ENCODE measurements around the gene ACSS1. TPM values are rescaled to one million over a fixed set of nuclear protein-coding genes. Genes with fewer than 3 reads are reported as not detected.

ACSS1 gene
- total RNA-seq, 5 donors from 2014 or later (not counting 1 experiment from before 2014, with no cell fraction given): 39.1 to 59.6 (median 57.7) TPM

GRCh38 chr20:25076731-25077609 lies 19.0 kb upstream of the ACSS1 start:
- ChIA-PET POLR2A (no interaction called here), CTCF (interaction anchor here in 1 of 2 donors (0.6 kb wide), 1 partner anchor 102 kb away, joined by 3 read pairs; no protein-coding TSS in a partner anchor)
- 49% methylated on average over 8 of the region's 14 CpGs for WGBS (ENCODE audit: insufficient coverage)
- ATAC-seq (replicated peaks in 1 of 4) (peak in 2 of 4 experiments; percentile 49 to 50), DNase-seq (peak in 1 of 35 experiments; percentile 38)
- Histone ChIP-seq H3K9me3 (no peaks in the 10 kb centered on the region), H3K27ac (ENCODE audit: low read length) (no peak overlapping the region), H3K36me3 (ENCODE audit: control insufficient read depth in 2 of 2, extremely low read depth in 1 of 2, insufficient read depth in 1 of 2, low read length in 1 of 2) (no peaks in the 10 kb centered on the region), H3K4me1 (ENCODE audit: control insufficient read depth in 1 of 2, extremely low read depth in 1 of 2, insufficient read depth in 2 of 2, low read length in 2 of 2) (peaks cover 0 to 16% of the 10 kb centered on the region in 2 experiments), H3K4me3 (ENCODE audit: control insufficient read depth in 1 of 2, extremely low read depth in 1 of 2, low read length in 1 of 2) (no peak overlapping the region), H3K27me3 (replicated peaks in 1 of 2; ENCODE audit: control insufficient read depth in 2 of 2, extremely low read depth in 1 of 2, insufficient read depth in 2 of 2, low read length in 1 of 2) (peaks cover 9 to 52% of the 10 kb centered on the region in 2 experiments)
- Mint-ChIP-seq H3K9me3 (no peaks in the 10 kb centered on the region), H3K4me3 (no peak overlapping the region), H3K27me3 (peaks cover 67 to 68% of the 10 kb centered on the region in 2 donors), H3K4me1 (peaks cover 11 to 18% (median 13%) of the 10 kb centered on the region in 3 donors), H3K36me3 (no peaks in the 10 kb centered on the region), H3K27ac (no peak overlapping the region)

DNA sequence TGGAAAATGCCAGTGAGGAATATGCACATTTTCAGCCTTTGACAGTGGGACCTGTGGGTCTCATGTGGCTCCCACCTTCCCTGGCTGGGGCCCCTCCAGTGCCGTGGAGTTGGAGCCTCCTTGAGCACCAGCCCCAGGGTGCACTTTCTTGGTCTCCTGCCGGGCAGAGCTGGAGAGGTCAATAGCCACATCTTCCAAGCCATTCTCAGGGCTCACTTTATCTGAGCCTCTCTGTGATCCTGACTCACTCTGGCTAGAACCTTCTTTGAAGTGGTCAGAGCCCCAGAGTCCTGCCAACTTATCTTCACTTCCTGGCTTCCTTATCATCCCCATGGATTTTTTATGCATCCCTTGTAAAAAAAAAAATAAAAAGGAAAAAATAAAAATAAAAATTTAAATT lies 18.3 kb upstream of the ACSS1 start:
- peaks cover 0 to 11% of the 10 kb centered on the region in 2 experiments for H3K4me1 ChIP-seq (ENCODE audit: control insufficient read depth in 1 of 2, extremely low read depth in 1 of 2, insufficient read depth in 2 of 2, low read length in 2 of 2)
- no peak overlapping the region for H3K4me3 Mint-ChIP-seq
- H3K36me3 Mint-ChIP-seq: no peaks in the 10 kb centered on the region
- H3K27ac Mint-ChIP-seq: no peak overlapping the region
- no peaks in the 10 kb centered on the region for H3K9me3 Mint-ChIP-seq
- no peak overlapping the region for H3K27ac ChIP-seq (ENCODE audit: low read length)
- DNase-seq: no peak
- no peaks in the 10 kb centered on the region for H3K36me3 ChIP-seq (ENCODE audit: control insufficient read depth in 2 of 2, extremely low read depth in 1 of 2, insufficient read depth in 1 of 2, low read length in 1 of 2)
- peaks cover 11 to 21% (median 13%) of the 10 kb centered on the region in 3 donors for H3K4me1 Mint-ChIP-seq
- peaks cover 11 to 52% of the 10 kb centered on the region in 2 experiments for H3K27me3 ChIP-seq (replicated peaks in 1 of 2; ENCODE audit: control insufficient read depth in 2 of 2, extremely low read depth in 1 of 2, insufficient read depth in 2 of 2, low read length in 1 of 2)
- H3K4me3 ChIP-seq (ENCODE audit: control insufficient read depth in 1 of 2, extremely low read depth in 1 of 2, low read length in 1 of 2): no peak overlapping the region
- H3K9me3 ChIP-seq: no peaks in the 10 kb centered on the region
- H3K27me3 Mint-ChIP-seq: peaks cover 72 to 73% of the 10 kb centered on the region in 2 donors
- WGBS (ENCODE audit: insufficient coverage): 86% methylated on average over 1 of the region's 2 CpGs
- ChIA-PET POLR2A (no interaction called here), CTCF (interaction anchor here in 1 of 2 donors (0.6 kb wide), 1 partner anchor 103 kb away, joined by 3 read pairs; no protein-coding TSS in a partner anchor)
- no peak for ATAC-seq (replicated peaks in 1 of 4)

GRCh38 chr20:25073544-25073943 lies 15.6 kb upstream of the ACSS1 start:
- Mint-ChIP-seq H3K9me3 (no peaks in the 10 kb centered on the region), H3K4me1 (peaks cover 7 to 15% (median 8%) of the 10 kb centered on the region in 3 donors), H3K27ac (no peak overlapping the region), H3K4me3 (no peak overlapping the region), H3K36me3 (no peaks in the 10 kb centered on the region), H3K27me3 (peaks cover 65 to 69% of the 10 kb centered on the region in 2 donors)
- peaks cover 5 to 44% of the 10 kb centered on the region in 2 experiments for H3K27me3 ChIP-seq (replicated peaks in 1 of 2; ENCODE audit: control insufficient read depth in 2 of 2, extremely low read depth in 1 of 2, insufficient read depth in 2 of 2, low read length in 1 of 2)
- H3K9me3 ChIP-seq: no peaks in the 10 kb centered on the region
- peaks cover 0 to 8% of the 10 kb centered on the region in 2 experiments for H3K4me1 ChIP-seq (ENCODE audit: control insufficient read depth in 1 of 2, extremely low read depth in 1 of 2, insufficient read depth in 2 of 2, low read length in 2 of 2)
- no peak for DNase-seq
- ChIA-PET CTCF (no interaction called here), POLR2A (interaction anchor here in 1 of 2 donors (0.7 kb wide), 1 partner anchor 113 kb away, joined by 3 read pairs; no protein-coding TSS in a partner anchor)
- 73% methylated on average over 8 of the region's 9 CpGs for WGBS (ENCODE audit: insufficient coverage)
- no peak for ATAC-seq (replicated peaks in 1 of 4)
- H3K36me3 ChIP-seq (ENCODE audit: control insufficient read depth in 2 of 2, extremely low read depth in 1 of 2, insufficient read depth in 1 of 2, low read length in 1 of 2): no peaks in the 10 kb centered on the region
- no peak overlapping the region for H3K27ac ChIP-seq (ENCODE audit: low read length)
- H3K4me3 ChIP-seq (ENCODE audit: control insufficient read depth in 1 of 2, extremely low read depth in 1 of 2, low read length in 1 of 2): no peak overlapping the region

DNA sequence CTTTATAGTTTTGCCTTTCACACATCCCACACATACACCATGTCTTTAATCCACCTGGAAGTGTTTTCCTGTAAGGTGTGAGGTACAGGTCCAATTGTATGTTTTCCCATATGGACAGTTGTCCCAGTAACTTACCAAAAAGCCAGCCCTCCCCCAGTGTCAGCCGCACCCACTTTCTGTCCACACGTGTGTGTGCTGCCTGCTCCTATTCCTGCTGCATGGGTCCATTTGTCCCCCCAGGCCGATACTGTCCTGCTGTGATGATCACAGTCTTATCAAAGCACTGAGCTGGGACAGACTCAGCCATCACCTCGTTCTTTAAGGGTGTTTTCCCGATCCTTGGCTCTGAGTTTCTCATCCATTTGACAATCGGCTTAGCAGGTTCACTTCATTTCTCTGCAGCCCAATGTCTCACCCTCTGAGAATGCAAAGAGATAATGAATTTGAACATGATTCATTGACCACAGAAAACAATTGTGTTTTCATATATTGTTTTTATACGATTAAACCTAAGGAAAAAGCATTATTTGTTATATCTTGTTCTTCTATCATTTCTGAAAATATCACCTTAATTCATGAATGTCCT lies 14.4 kb upstream of the ACSS1 start:
- peaks cover 5 to 41% of the 10 kb centered on the region in 2 experiments for H3K27me3 ChIP-seq (replicated peaks in 1 of 2; ENCODE audit: control insufficient read depth in 2 of 2, extremely low read depth in 1 of 2, insufficient read depth in 2 of 2, low read length in 1 of 2)
- no peak for ATAC-seq (replicated peaks in 1 of 4)
- ChIA-PET POLR2A (no interaction called here), CTCF (no interaction called here)
- peaks cover 6 to 9% (median 7%) of the 10 kb centered on the region in 3 donors for H3K4me1 Mint-ChIP-seq
- no peak overlapping the region for H3K27ac Mint-ChIP-seq
- no peaks in the 10 kb centered on the region for H3K4me1 ChIP-seq (ENCODE audit: control insufficient read depth in 1 of 2, extremely low read depth in 1 of 2, insufficient read depth in 2 of 2, low read length in 2 of 2)
- WGBS (ENCODE audit: insufficient coverage): 70% methylated on average over 4 of the region's 7 CpGs
- DNase-seq: peak in 1 of 35 experiments; percentile 1
- H3K9me3 ChIP-seq: no peaks in the 10 kb centered on the region
- no peaks in the 10 kb centered on the region for H3K36me3 Mint-ChIP-seq
- H3K27ac ChIP-seq (ENCODE audit: low read length): no peak overlapping the region
- peaks cover 57 to 61% of the 10 kb centered on the region in 2 donors for H3K27me3 Mint-ChIP-seq
- H3K4me3 ChIP-seq (ENCODE audit: control insufficient read depth in 1 of 2, extremely low read depth in 1 of 2, low read length in 1 of 2): no peak overlapping the region
- H3K4me3 Mint-ChIP-seq: no peak overlapping the region
- H3K9me3 Mint-ChIP-seq: no peaks in the 10 kb centered on the region
- no peaks in the 10 kb centered on the region for H3K36me3 ChIP-seq (ENCODE audit: control insufficient read depth in 2 of 2, extremely low read depth in 1 of 2, insufficient read depth in 1 of 2, low read length in 1 of 2)

- Histone ChIP-seq H3K9me3 (no peaks in the 10 kb centered on the region), H3K27ac (ENCODE audit: low read length) (no peak overlapping the region), H3K4me3 (ENCODE audit: control insufficient read depth in 1 of 2, extremely low read depth in 1 of 2, low read length in 1 of 2) (no peak overlapping the region), H3K36me3 (ENCODE audit: control insufficient read depth in 2 of 2, extremely low read depth in 1 of 2, insufficient read depth in 1 of 2, low read length in 1 of 2) (no peaks in the 10 kb centered on the region), H3K27me3 (replicated peaks in 1 of 2; ENCODE audit: control insufficient read depth in 2 of 2, extremely low read depth in 1 of 2, insufficient read depth in 2 of 2, low read length in 1 of 2) (peaks cover 5 to 38% of the 10 kb centered on the region in 2 experiments), H3K4me1 (ENCODE audit: control insufficient read depth in 1 of 2, extremely low read depth in 1 of 2, insufficient read depth in 2 of 2, low read length in 2 of 2) (no peaks in the 10 kb centered on the region)
- Mint-ChIP-seq H3K9me3 (no peaks in the 10 kb centered on the region), H3K4me1 (peaks cover under 1 to 4% (median 2%) of the 10 kb centered on the region in 3 donors), H3K27me3 (peaks cover 52 to 56% of the 10 kb centered on the region in 2 donors), H3K36me3 (no peaks in the 10 kb centered on the region), H3K27ac (no peak overlapping the region), H3K4me3 (no peak overlapping the region)
- POLR2A ChIA-PET: no interaction called here
- WGBS (ENCODE audit: insufficient coverage): 47% methylated on average over 3 of the region's 4 CpGs
- CTCF ChIA-PET: no interaction called here
- DNase-seq (peak in 1 of 35 experiments; percentile 5), ATAC-seq (replicated peaks in 1 of 4) (no peak)
Measured at GRCh38 chr20:25071734-25072133, 13.8 kb upstream of the ACSS1 start.

DNA sequence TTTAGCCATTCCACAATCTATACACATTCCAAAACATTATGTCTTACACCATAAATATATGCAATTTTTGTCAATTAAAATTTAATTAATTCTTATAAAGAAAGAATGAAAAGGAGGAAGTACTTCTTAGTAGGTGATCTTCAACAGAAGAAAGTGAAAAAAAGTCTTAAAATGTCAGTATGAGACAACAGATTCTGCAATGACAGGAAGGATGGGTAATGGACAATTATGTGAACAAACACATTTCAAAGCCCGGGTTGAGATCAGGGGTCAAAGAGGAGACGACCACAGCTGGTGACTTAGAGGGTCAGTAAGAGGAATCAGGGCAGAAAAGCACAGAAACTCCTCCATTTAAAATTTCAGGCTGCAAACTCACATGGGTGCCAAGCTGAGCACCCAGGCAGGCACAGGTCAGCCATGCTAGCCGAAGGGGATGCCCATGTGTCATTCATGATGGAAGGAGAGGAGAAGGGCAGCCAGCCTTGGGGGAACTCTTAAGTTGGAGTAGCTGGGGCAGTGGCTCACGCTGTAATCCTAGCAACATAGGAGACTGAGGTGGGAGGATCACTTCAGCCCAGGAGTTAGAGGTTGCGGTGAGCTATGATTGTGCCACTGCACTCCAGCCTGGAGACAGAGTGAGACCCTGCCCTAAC lies 13.0 kb upstream of the ACSS1 start:
- Histone ChIP-seq H3K27ac (ENCODE audit: low read length) (no peak overlapping the region), H3K4me1 (ENCODE audit: control insufficient read depth in 1 of 2, extremely low read depth in 1 of 2, insufficient read depth in 2 of 2, low read length in 2 of 2) (no peaks in the 10 kb centered on the region), H3K9me3 (no peaks in the 10 kb centered on the region), H3K36me3 (ENCODE audit: control insufficient read depth in 2 of 2, extremely low read depth in 1 of 2, insufficient read depth in 1 of 2, low read length in 1 of 2) (no peaks in the 10 kb centered on the region), H3K4me3 (ENCODE audit: control insufficient read depth in 1 of 2, extremely low read depth in 1 of 2, low read length in 1 of 2) (no peak overlapping the region), H3K27me3 (replicated peaks in 1 of 2; ENCODE audit: control insufficient read depth in 2 of 2, extremely low read depth in 1 of 2, insufficient read depth in 2 of 2, low read length in 1 of 2) (peaks cover 5 to 35% of the 10 kb centered on the region in 2 experiments)
- Mint-ChIP-seq H3K4me1 (peaks cover 1 to 6% (median 1%) of the 10 kb centered on the region in 3 donors), H3K36me3 (no peaks in the 10 kb centered on the region), H3K27me3 (peaks cover 50 to 54% of the 10 kb centered on the region in 2 donors), H3K27ac (no peak overlapping the region), H3K9me3 (no peaks in the 10 kb centered on the region), H3K4me3 (no peak overlapping the region)
- ChIA-PET POLR2A (no interaction called here), CTCF (no interaction called here)
- ATAC-seq (replicated peaks in 1 of 4): no peak
- WGBS (ENCODE audit: insufficient coverage): 32% methylated on average over 3 of the region's 5 CpGs
- peak in 2 of 35 experiments; percentile 6 to 7 for DNase-seq
